ENCODE measurements around the gene GNAI1.
A peak's percentile ranks its signal among the peaks of the same experiment; 100 is the strongest.
"Not testable (repeated sequence)": the region's sequence is repeated elsewhere in the genome, so short reads cannot be mapped to it uniquely, and the experiment has no call there.

The GNAI1 gene

GRCh38 chr7:80150611-80151273 is 16.1 kb downstream of the GNAI1 start:
- intact Hi-C loops (cut with DNase I): no loop called here
- DNase-seq: no peak

- intact Hi-C loops (cut with DNase I): no loop called here
- DNase-seq: no peak
Measured at GRCh38 chr7:80151274-80151665, 16.6 kb downstream of the GNAI1 start.

DNA sequence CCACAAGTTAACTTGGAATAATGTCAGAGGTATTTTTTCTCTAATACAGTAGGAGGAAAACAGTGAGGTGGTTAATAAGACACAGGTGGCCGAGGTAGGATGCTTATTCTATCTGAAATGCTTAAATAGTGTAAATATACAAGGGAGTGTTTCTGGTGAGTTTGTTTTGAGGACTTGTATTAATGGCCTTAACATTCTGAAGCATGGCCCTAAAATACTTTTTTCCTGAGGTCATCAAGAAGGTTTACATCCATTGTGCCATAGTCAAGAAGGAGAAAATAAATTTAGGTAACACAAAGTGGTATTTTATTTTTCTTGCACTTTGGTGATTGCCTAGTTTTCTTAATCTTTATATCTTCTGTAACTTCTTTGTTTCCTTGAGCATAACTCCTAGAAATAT is 18.8 kb downstream of the GNAI1 start:
- intact Hi-C loops (cut with DNase I): no loop called here

DNA sequence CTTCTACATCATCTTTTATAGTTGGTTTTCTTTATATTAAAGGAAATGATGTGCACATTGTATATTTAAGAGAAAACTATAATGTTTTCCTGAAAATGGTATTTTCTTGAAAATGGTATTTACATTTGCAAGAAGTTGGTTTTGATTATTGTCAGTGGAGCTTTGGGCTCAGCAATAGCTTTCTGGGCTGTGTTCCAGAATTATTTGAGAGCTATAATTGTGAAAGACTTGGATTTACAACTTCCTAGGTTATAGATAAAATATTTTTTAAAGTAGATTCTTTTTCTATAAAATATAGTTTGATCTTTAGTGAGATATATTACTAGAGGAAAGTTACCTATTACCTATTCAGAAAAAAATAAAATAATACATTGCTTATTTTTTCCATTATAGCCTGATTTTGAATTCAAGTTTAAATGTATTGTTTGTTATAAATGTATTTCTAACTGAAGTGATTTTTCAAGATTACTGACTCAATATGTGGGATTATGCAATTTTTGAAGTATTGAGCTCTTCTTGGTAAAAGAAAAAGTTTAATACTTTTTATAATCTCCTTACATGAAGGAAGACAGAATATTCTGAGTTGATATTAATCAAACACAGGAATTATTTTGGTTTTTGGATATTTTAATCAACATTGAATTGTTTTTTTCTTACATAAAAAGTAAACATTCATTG is 20.2 kb downstream of the GNAI1 start:
- DNase-seq: no peak
- intact Hi-C loops (cut with DNase I): no loop called here

More for the DNA sequence above, 18.8 kb downstream of the GNAI1 start:
- DNase-seq: no peak

- no peak for DNase-seq
- intact Hi-C loops (cut with DNase I): no loop called here
Measured at GRCh38 chr7:80155374-80155773, 20.7 kb downstream of the GNAI1 start.

GRCh38 chr7:80157770-80158169 is 23.1 kb downstream of the GNAI1 start:
- intact Hi-C loops (cut with DNase I); DNase-seq: not testable (repeated sequence)

DNA sequence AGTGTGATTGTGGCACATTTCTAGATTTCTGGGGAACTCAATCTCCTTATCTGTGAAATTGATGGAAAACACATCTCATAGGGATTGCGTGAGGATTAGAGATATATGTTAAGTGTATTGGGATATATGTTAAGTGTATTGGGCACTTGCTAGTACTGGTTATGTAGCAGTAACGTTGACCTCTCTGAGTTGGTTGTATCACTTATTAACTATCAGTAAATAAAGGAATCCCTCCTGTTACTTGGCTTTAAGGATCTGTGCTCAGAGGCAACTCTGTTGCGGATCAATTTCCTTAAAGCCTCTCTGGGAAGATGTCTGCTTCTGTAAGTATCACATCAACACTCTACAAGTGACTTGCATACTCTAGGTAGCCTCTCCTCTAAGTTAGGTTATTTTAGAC is 25.2 kb downstream of the GNAI1 start:
- no peak for DNase-seq
- intact Hi-C loops (cut with DNase I): no loop called here

- intact Hi-C loops (cut with DNase I): no loop called here
- DNase-seq: no peak
Measured at GRCh38 chr7:80161466-80161865, 26.8 kb downstream of the GNAI1 start.

DNA sequence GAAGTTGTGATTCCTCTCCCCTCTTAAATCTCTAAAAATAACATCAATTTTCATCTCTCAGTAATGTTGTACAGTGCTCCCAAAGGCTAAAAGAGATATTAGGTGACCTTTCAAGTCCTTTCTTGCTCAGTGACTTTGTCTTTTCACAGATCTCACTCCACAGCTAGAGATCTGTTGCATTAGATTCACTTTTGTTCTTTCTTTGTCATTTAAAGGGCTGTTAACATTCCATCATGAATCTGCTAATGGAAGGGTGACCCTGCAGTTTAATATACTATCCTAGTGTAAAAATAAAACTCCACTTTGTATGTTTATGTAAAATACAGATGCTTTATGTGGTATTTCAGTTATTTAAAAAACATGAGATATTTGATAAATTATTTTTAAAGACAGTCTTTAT is 30.5 kb downstream of the GNAI1 start:
- DNase-seq: no peak
- intact Hi-C loops (cut with DNase I): no loop called here

- DNase-seq: no peak
- intact Hi-C loops (cut with DNase I): no loop called here
Measured at GRCh38 chr7:80170445-80170844, 35.8 kb downstream of the GNAI1 start.

GRCh38 chr7:80172387-80172786 is 37.8 kb downstream of the GNAI1 start:
- no peak for DNase-seq
- intact Hi-C loops (cut with DNase I): no loop called here

DNA sequence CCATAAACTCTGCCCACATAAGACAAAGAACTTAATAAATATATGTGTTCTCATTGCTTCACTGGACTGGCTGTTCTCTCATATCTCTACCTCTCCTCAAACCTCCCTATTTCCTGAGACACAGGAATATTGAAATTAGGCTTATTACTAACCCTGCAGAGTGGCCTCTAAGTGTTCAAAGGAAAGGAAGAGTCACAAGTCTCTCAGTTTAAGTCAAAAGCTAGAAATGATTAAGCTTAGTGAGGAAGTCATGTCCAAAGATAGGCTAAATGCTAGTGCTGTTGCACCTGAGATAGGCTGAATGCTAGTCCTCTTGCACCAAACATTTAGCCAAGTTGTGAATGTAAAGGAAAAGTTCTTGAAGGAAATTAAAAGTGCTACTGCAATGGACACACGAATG is 41.1 kb downstream of the GNAI1 start:
- DNase-seq: no peak
- intact Hi-C loops (cut with DNase I): no loop called here

- peak in 5 of 42 donors; percentile 6 to 61 (median 42) for DNase-seq
- intact Hi-C loops (cut with DNase I): loop anchor here (10.0 kb wide), 1 partner anchor 47 kb away; the partner anchor contains the start of gene GNAI1
Measured at GRCh38 chr7:80181411-80181810, 46.8 kb downstream of the GNAI1 start.

DNA sequence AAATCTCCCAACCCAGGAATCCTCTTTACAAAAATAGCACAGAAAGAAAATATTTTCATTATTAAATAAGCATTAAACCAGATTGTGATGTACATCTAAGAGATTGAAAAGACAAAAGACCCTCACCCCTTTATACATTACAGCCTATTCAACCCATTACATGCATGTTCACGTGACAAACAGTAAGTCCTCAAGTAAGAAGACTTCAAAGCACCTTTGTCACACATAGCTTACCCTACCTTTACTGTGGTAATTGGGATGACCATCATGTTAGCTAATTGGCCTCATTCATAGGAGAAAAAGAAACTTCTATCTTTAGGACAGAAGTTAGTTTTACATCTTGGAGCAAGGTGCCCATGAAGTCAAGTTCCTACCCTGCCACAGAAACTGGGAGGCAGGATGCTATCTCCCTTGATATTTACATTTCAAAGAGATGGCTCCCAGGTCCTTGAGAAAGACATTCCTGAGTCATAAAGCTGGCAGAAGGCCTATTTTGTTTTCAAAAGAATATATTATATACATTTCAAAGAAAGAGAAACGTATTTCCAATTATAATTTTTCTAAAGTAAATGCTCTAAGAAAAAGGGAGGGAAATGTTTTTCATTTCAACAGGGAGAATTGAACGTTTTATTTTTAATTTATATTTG is 48.1 kb downstream of the GNAI1 start:
- intact Hi-C loops (cut with DNase I): loop anchor here (10.0 kb wide), 1 partner anchor 48 kb away; the partner anchor contains the start of gene GNAI1
- no peak for DNase-seq

GRCh38 chr7:80183351-80183750 is 48.7 kb downstream of the GNAI1 start:
- intact Hi-C loops (cut with DNase I): loop anchor here (10.0 kb wide), 1 partner anchor 49 kb away; the partner anchor contains the start of gene GNAI1
- no peak for DNase-seq

DNA sequence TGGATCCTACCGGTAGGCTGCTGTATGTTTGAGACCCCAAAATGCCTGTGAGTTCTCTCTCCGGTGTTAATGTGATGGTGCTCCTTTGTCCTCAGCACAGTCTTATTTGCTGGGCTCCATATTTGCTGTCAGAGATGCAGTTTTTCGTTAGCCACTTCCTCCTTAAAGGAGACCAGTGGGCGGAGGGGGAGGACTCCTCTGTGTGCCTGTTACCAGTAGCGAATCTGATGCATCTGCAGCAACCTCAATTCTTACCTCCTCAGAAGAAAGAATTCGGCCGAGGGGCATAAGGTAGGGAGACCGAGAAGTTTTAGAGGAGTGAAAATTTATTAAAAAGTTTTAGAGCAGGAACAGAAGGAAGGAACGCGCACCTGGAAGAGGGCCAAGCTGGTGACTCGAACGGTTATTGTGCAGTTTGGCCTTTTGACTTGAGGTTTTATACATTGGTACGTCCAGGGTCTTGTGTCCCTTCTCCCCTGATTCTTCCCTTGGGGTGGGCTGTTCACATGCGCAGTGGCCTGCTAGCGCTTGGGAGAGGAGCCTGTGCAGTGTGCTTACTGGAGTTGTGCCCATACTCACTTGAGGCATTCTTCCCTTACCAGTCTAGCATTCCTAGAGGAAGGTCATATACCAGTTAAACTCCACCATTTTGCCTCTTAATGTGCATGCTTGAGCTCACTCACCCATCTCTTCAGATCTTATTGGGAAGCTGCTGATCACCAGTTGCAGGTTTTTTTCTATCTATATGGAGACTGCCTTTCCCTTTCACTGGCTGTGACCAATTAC is 49.5 kb downstream of the GNAI1 start:
- peak in 6 of 42 donors; percentile 5 to 69 (median 23) for DNase-seq
- intact Hi-C loops (cut with DNase I): loop anchor here (10.0 kb wide), 1 partner anchor 49 kb away; the partner anchor contains the start of gene GNAI1

GRCh38 chr7:80184693-80185092 is 50.1 kb downstream of the GNAI1 start:
- intact Hi-C loops (cut with DNase I): loop anchor here (10.0 kb wide), 1 partner anchor 50 kb away; the partner anchor contains the start of gene GNAI1
- DNase-seq: no peak

- intact Hi-C loops (cut with DNase I): loop anchor here (10.0 kb wide), 1 partner anchor 51 kb away; the partner anchor contains the start of gene GNAI1
Measured at GRCh38 chr7:80185571-80185970, 50.9 kb downstream of the GNAI1 start.

DNA sequence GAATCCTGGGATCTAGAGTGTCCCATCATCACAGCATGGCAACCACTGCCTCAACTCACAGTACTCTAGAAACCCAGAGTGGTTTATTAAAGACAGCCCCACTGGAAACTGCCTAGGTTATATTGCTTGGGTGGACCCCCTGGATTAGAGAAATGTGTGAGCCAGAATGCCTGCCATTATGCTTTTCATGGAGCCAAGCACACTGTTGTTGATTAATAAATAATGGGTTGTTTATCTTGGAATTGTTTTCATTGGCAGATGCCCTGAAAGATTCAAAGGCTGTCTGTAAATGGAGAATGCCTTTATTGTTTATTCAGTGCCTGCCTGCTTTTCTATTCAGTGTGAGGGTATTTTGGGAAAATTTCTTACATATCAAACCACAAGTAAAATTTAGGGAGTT is 52.1 kb downstream of the GNAI1 start:
- DNase-seq: peak in 22 of 42 donors; percentile 7 to 73 (median 36)
- intact Hi-C loops (cut with DNase I): loop anchor here (10.0 kb wide), 1 partner anchor 52 kb away; the partner anchor contains the start of gene GNAI1

More at GRCh38 chr7:80185571-80185970, 50.9 kb downstream of the GNAI1 start:
- DNase-seq: peak in 2 of 42 donors; percentile 27 to 32

Data from head of caudate nucleus (tissue), 42 donors.